Body of pancreas (tissue), 4 donors: ENCODE measurements around the gene BCR. TPM values are rescaled to one million over a fixed set of nuclear protein-coding genes. Genes with fewer than 3 reads are reported as not detected.

ENCODE experiments used
- ATAC-seq: fragments of 150-250 bp; one replicate; pipeline ENCODE4 v1.9.1; 2016
- DNase-seq, 4 donors: peaks; one replicate each; pipeline ENCODE4 v3.0.0-alpha.2; 2019
- H3K27ac ChIP-seq, 4 donors: fragments of 200-600 bp; sonication (generic); 1 replicate in 3 of 4; 2 replicates in 1 of 4; pipeline versions ENCODE4 v1.5.1 to v1.6.1; 2016 to 2019; ENCODE audit warnings: mild to moderate bottlenecking in 1 of 4, mixed read lengths in 1 of 4, moderate library complexity in 1 of 4
- H3K27me3 ChIP-seq, 2 donors: fragments of 200-600 bp; sonication (generic); one replicate each; pipeline ENCODE4 v1.6.0; 2016; ENCODE audit warnings: mild to moderate bottlenecking in 1 of 2
- H3K36me3 ChIP-seq, 2 donors: fragments of 200-600 bp; sonication (generic); replicated peaks in 1 of 2; 2 replicates each; pipeline ENCODE4 v1.5.1; 2016; ENCODE audit warnings: low read depth in 2 of 2; ENCODE audit not compliant: insufficient read depth in 1 of 2
- H3K4me1 ChIP-seq: fragments of 200-600 bp; sonication (generic); one replicate; pipeline ENCODE4 v1.6.0; 2016
- H3K4me3 ChIP-seq, 2 donors: fragments of 200-600 bp; sonication (generic); 1 replicate in 1 of 2; 2 replicates in 1 of 2; pipeline ENCODE4 v1.5.1; 2016 to 2019
- H3K9me3 ChIP-seq, 3 donors: fragments of 200-600 bp; sonication (generic); 1 replicate in 2 of 3; 2 replicates in 1 of 3; pipeline ENCODE4 v1.5.1; 2016
- CTCF ChIP-seq, 7 experiments: fragments of 450-650 bp in 4 of 7; fragments of 200-600 bp in 3 of 7; sonication (generic) in 3 of 7; IDR thresholded peaks; one replicate each; pipeline ENCODE4 v1.5.1; 2016 to 2019; ENCODE audit warnings: antibody characterized with exemption in 7 of 7
- POLR2A ChIP-seq, 3 donors: fragments of 450-650 bp; IDR thresholded peaks; one replicate each; pipeline ENCODE4 v1.6.1; 2016; ENCODE audit warnings: antibody characterized with exemption in 3 of 3, mild to moderate bottlenecking in 2 of 3
- WGBS, 2 donors: methylation state at CpG; one replicate each; pipeline ENCODE4 v1.1.5; 2017; 5-methylcytosine and 5-hydroxymethylcytosine counted together
- intact Hi-C: fragments of 100-400 bp; cut with DNase I; formaldehyde crosslinking; loops from one replicate; pipeline ENCODE4 v1.15.1; 2023
- total RNA-seq, 2 donors: library from RNA; depleted of rRNA; stranded (reverse); fragments of >200 nt; gene quantifications; one replicate each; pipeline ENCODE4 v1.1.0, GENCODE V29; 2016

The BCR gene
- total RNA-seq, 2 donors from 2014 or later: 28.3 to 71.2 TPM

GRCh38 chr22:23144432-23144831, 35.9 kb upstream of the BCR start:
- Histone ChIP-seq H3K27ac (peak overlapping the region; percentile 5 to 79 (median 36)), H3K4me3 (no peak overlapping the region), H3K36me3 (no peaks in the 10 kb centered on the region), H3K4me1 (peaks cover 39% of the 10 kb centered on the region), H3K9me3 (no peaks in the 10 kb centered on the region), H3K27me3 (no peaks in the 10 kb centered on the region)
- intact Hi-C loops: no loop called here
- no peak for TF ChIP-seq CTCF (IDR thresholded peaks at IDR 0.05)
- no peak for TF ChIP-seq POLR2A (IDR thresholded peaks at IDR 0.05)
- no peak for DNase-seq
- no peak for ATAC-seq
- WGBS, 2 donors: 84 to 87% methylated on average over 4 of the region's 4 CpGs

- H3K27me3 ChIP-seq: no peaks in the 10 kb centered on the region
- intact Hi-C loops: no loop called here
- no peaks in the 10 kb centered on the region for H3K36me3 ChIP-seq
- TF ChIP-seq CTCF (IDR thresholded peaks at IDR 0.05): no peak
- TF ChIP-seq POLR2A (IDR thresholded peaks at IDR 0.05): peak in 2 of 3 donors; percentile 50 to 58
- H3K9me3 ChIP-seq: no peaks in the 10 kb centered on the region
- H3K4me3 ChIP-seq: no peak within 1 kb of the TSS
- DNase-seq (peak; percentile 91 to 98 (median 97)), ATAC-seq (peak; percentile 68)
- H3K27ac ChIP-seq: peak within 1 kb of the TSS; percentile 28 to 79 (median 52)
- H3K4me1 ChIP-seq: peaks cover 39% of the 10 kb centered on the region
- 13 to 20% methylated on average over 24 to 60 of the region's 62 CpGs for WGBS, 2 donors
Observed at GRCh38 chr22:23144932-23145877, 35.1 kb upstream of the BCR start, which contains the start of gene RAB36. Gene RAB36 (plus strand): TSS chr22:23145477. CDS start chr22:23146617, 1,140 bp downstream.

GRCh38 chr22:23145878-23146470, 34.3 kb upstream of the BCR start:
- WGBS, 2 donors: 69 to 81% methylated on average over 2 of the region's 2 CpGs
- Histone ChIP-seq H3K27me3 (no peaks in the 10 kb centered on the region), H3K4me3 (no peak overlapping the region), H3K27ac (peak overlapping the region in 3 of 4 donors; percentile 43 to 79 (median 61)), H3K4me1 (peaks cover 39% of the 10 kb centered on the region), H3K9me3 (no peaks in the 10 kb centered on the region), H3K36me3 (no peaks in the 10 kb centered on the region)
- TF ChIP-seq CTCF (IDR thresholded peaks at IDR 0.05) (no peak), POLR2A (IDR thresholded peaks at IDR 0.05) (no peak)
- no peak for ATAC-seq
- DNase-seq: no peak
- intact Hi-C loops: no loop called here

GRCh38 chr22:23146478-23147205, 33.7 kb upstream of the BCR start:
- no peaks in the 10 kb centered on the region for H3K9me3 ChIP-seq
- 80 to 83% methylated on average over 8 of the region's 8 CpGs for WGBS, 2 donors
- H3K27ac ChIP-seq: peak overlapping the region in 1 of 4 donors; percentile 61
- peaks cover 34% of the 10 kb centered on the region for H3K4me1 ChIP-seq
- DNase-seq (no peak), ATAC-seq (no peak)
- TF ChIP-seq CTCF (IDR thresholded peaks at IDR 0.05) (no peak), POLR2A (IDR thresholded peaks at IDR 0.05) (no peak)
- H3K27me3 ChIP-seq: no peaks in the 10 kb centered on the region
- intact Hi-C loops: no loop called here
- no peak overlapping the region for H3K4me3 ChIP-seq
- H3K36me3 ChIP-seq: no peaks in the 10 kb centered on the region
